Stromal cell of bone marrow (primary cell): ENCODE data around the gene LYZL4.
A peak's percentile ranks its signal among the peaks of the same experiment; 100 is the strongest.

Source experiments
- DNase-seq: peaks from one replicate; pipeline ENCODE4 v3.0.0-alpha.2; 2012; ENCODE audit warnings: low read depth

Gene LYZL4

GRCh38 chr3:42371776-42372175, 38.6 kb downstream of the LYZL4 start:
- no peak for DNase-seq

DNA sequence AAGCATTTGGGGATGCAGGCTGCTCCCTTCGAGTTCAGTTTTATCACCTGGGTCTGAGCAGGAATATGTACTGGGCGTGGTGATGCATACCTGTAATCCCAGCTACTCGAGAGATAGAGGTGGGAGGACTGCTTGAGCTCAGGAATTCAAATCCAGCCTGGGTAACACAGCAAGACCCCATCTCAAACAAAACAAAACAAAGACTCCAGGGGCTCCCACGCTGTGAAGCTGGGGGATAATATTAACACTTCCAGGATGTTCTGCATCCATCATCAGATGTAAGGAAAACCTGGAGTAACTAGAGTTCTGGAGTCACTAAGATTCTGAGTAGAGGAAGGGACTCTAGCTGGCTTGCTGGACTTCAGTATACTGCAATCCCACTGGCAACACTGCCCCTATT, 40.6 kb downstream of the LYZL4 start:
- no peak for DNase-seq

DNA sequence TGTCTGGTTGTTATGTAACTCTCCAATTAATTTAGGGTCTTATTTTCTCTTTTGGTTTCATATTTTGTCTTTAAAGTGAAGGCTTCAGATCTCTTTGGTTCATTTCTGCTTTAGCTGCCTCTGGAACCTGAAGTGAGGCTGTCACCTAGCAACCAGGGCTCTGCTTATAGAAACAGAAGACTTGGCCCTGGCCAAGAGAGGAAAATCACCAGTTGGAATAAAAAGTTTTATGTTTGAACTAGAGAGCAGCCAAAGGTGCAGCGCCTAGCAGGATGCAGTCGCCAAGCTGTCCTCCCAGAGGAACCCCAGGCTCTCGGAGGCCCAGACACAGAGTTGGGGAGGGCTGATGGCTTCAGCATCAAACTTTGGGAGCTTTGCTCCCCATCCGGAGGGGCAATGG, 41.1 kb downstream of the LYZL4 start:
- DNase-seq = no peak

DNA sequence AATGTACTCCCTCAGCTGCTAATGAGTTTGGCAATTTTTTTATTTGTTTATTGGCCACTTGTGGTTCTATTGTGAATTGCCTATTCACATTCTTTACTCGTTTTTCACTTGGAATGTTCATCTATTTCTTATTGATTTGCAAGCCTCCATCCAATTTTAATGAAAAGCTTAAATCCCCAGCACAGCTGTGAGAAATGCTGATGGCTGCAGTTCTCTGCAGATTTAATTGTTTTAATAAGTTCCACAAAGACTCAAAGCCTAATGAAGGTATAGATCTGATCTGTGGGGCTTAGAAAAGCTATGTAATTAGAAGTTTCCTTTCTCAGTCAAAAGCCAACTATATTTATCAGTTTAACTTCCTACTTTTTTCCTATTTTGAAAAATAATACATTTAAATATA, 41.5 kb downstream of the LYZL4 start:
- DNase-seq = no peak

DNA sequence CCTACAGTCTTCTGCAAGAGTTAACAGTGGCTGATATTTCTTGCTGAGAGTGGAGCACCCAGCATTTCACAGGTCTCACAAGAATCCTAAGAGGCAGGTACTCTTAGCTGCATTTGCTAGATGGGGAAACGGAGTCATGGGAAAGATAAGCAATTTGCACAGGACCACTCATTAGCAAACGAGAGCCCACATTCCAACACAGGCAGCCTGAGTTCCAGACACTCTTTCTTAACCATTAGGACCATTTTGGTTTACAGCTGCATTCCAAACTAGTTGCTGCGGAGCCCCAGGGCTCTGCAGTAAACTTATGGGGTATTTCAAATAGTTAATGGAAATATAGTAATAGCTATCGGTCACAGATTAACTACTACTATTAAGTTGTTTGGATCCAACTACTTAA, 42.5 kb downstream of the LYZL4 start:
- DNase-seq = no peak

DNA sequence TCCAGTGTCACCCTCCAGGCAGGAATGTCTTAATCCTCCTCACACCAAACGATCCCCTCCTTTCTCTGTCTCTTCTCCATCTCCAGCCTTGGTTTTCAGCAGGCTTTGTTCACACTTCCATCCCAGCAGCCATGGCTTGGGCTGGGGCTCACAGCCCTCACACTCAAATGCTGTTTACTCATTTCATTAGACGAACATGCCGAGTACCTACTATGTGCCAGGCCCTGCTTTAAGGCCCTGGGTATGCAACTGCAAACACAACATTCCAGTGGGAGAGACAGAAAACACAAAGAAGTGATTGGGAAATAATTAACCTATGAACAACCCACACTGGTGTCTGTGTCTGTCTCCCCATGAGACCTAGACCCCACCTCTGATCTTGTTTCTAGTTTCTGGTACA, 43.9 kb downstream of the LYZL4 start:
- no peak for DNase-seq

DNA sequence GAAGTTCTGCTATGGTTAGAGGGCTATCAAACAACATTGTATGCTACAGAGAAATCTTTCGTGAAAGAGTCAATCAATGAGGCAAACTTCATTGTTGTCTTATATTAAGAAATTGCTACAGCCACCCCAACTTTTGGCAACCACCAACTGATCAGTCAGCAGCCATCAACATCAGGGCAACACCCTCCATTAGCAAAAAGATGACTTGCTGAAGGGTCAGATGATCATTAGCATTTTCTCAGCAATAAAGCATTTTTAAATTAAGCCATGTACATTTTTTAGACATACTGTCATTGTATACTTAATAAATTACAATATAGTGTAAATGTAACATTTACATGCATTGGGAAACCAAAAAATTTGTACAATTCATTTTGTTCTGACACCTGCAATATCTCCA, 53.1 kb downstream of the LYZL4 start:
- DNase-seq = no peak

- no peak for DNase-seq
Measured at GRCh38 chr3:42355612-42356011, 54.8 kb downstream of the LYZL4 start.

DNA sequence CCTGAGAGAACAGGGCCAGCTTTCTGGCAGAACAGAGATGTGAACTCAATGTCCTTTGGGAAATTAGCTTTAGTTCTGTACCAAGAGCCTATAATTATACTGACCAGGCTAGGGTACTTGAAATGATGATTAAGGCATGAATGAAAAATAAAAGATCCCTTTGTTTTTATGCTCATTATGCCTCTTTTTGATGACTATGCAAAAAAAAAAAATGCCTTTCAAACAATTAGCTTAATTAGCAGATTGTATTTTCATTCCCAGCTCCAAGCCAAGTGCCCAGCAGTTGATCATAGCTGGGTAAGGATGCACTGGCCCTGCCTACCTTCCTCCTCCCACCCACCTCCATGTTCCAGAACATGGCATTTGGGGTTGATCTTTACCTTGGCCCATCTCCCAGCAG, 56.8 kb downstream of the LYZL4 start:
- no peak for DNase-seq

DNA sequence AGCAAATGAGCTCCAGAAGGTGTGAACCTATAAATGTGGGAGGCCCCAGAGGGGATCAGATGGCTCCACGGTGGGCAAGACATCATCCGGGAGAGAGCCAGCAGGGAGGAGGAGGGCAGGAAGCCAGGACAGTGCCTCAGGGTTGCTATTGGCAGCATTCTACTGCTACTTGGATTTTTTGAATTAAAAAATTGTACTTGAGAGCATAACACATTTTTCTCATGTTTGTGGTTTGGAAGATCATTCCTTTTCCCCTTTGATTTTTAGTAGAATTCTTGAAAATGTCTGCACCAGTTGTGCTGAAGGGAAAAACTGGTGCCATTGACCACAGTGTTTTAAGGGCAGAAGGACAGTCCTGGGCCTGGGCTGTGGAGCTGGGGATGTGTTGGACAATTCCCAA, 59.2 kb downstream of the LYZL4 start:
- DNase-seq = peak; percentile 13

- DNase-seq = no peak
Measured at GRCh38 chr3:42349765-42350594, 60.4 kb downstream of the LYZL4 start.

GRCh38 chr3:42347928-42348327, 62.5 kb downstream of the LYZL4 start:
- DNase-seq = no peak
